Neutrophil (primary cell): Measurements from ENCODE around the gene LY6G6D.

Experiments
- H3K27ac ChIP-seq: fragments of 200-600 bp; sonication (generic); 2 replicates; pipeline ENCODE4 v1.5.1; 2016; ENCODE audit warnings: mild to moderate bottlenecking, moderate library complexity
- H3K27me3 ChIP-seq: fragments of 200-600 bp; sonication (generic); 2 replicates; pipeline ENCODE4 v1.6.0; 2016; ENCODE audit warnings: mild to moderate bottlenecking
- H3K36me3 ChIP-seq: fragments of 200-600 bp; sonication (generic); 2 replicates; pipeline ENCODE4 v1.5.1; 2017
- H3K4me1 ChIP-seq, 2 experiments: fragments of 200-600 bp in 1 of 2; sonication (generic) in 1 of 2; 1 replicate in 1 of 2; 2 replicates in 1 of 2; pipeline versions ENCODE4 v1.5.1 to v1.6.1; 2013 to 2016; ENCODE audit warnings: low read depth in 1 of 2, low read length in 1 of 2, mild to moderate bottlenecking in 1 of 2, moderate library complexity in 1 of 2; ENCODE audit not compliant: control insufficient read depth in 1 of 2, insufficient read depth in 1 of 2
- H3K4me3 ChIP-seq, 2 experiments: fragments of 200-600 bp in 1 of 2; sonication (generic) in 1 of 2; 1 replicate in 1 of 2; 2 replicates in 1 of 2; pipeline ENCODE4 v1.5.1; 2013 to 2016; ENCODE audit warnings: low read depth in 1 of 2, low read length in 1 of 2, mild to moderate bottlenecking in 1 of 2, moderate library complexity in 1 of 2
- H3K9me3 ChIP-seq: fragments of 200-600 bp; sonication (generic); 2 replicates; pipeline ENCODE4 v1.5.1; 2016
- CTCF ChIP-seq: fragments of 200-600 bp; sonication (generic); IDR thresholded peaks from 2 replicates; pipeline ENCODE4 v1.5.1; 2016; ENCODE audit warnings: antibody characterized with exemption

The LY6G6D gene

GRCh38 chr6:31750411-31751022 is 35.4 kb downstream of the LY6G6D start:
- no peaks in the 10 kb centered on the region for H3K9me3 ChIP-seq
- H3K4me1 ChIP-seq: no peaks in the 10 kb centered on the region

GRCh38 chr6:31752739-31753319 is 37.7 kb downstream of the LY6G6D start:
- Histone ChIP-seq H3K4me3 (no peak overlapping the region), H3K27ac (no peak overlapping the region), H3K4me1 (no peaks in the 10 kb centered on the region), H3K36me3 (no peaks in the 10 kb centered on the region), H3K27me3 (no peaks in the 10 kb centered on the region), H3K9me3 (no peaks in the 10 kb centered on the region)
- TF ChIP-seq CTCF: no peak

More at GRCh38 chr6:31750411-31751022, 35.4 kb downstream of the LY6G6D start:
- Histone ChIP-seq H3K4me3 (no peak overlapping the region), H3K27ac (no peak overlapping the region), H3K36me3 (no peaks in the 10 kb centered on the region), H3K27me3 (no peaks in the 10 kb centered on the region)
- TF ChIP-seq CTCF: no peak

- Histone ChIP-seq H3K36me3 (peaks cover 23% of the 10 kb centered on the region), H3K4me3 (no peak overlapping the region)
- TF ChIP-seq CTCF: no peak
These were observed 43.1 kb downstream of the LY6G6D start for GRCh38 chr6:31758281-31758680.

GRCh38 chr6:31760790-31761189 is 45.6 kb downstream of the LY6G6D start:
- Histone ChIP-seq H3K4me1 (no peaks in the 10 kb centered on the region), H3K4me3 (no peak overlapping the region)
- TF ChIP-seq CTCF: no peak

More at GRCh38 chr6:31758281-31758680, 43.1 kb downstream of the LY6G6D start:
- no peaks in the 10 kb centered on the region for H3K4me1 ChIP-seq
- H3K27me3 ChIP-seq: no peaks in the 10 kb centered on the region
- no peak overlapping the region for H3K27ac ChIP-seq
- H3K9me3 ChIP-seq: no peaks in the 10 kb centered on the region

GRCh38 chr6:31761343-31761742 is 46.2 kb downstream of the LY6G6D start:
- Histone ChIP-seq H3K4me1 (no peaks in the 10 kb centered on the region), H3K4me3 (no peak overlapping the region), H3K36me3 (peaks cover 23% of the 10 kb centered on the region), H3K9me3 (no peaks in the 10 kb centered on the region), H3K27ac (no peak overlapping the region), H3K27me3 (no peaks in the 10 kb centered on the region)
- no peak for TF ChIP-seq CTCF

More at GRCh38 chr6:31760790-31761189, 45.6 kb downstream of the LY6G6D start:
- Histone ChIP-seq H3K27me3 (no peaks in the 10 kb centered on the region), H3K9me3 (no peaks in the 10 kb centered on the region), H3K27ac (no peak overlapping the region), H3K36me3 (peaks cover 23% of the 10 kb centered on the region)
